ENCODE results near the gene NRN1. TPM values are rescaled to one million over a fixed set of nuclear protein-coding genes. Genes with fewer than 3 reads are reported as not detected.
"Not testable (repeated sequence)": the region's sequence is repeated elsewhere in the genome, so short reads cannot be mapped to it uniquely, and the experiment has no call there.

The NRN1 gene
- total RNA-seq, 1 experiment from 2014 or later: not detected

GRCh38 chr6:5976811-5977210, 29.9 kb downstream of the NRN1 start:
- Mint-ChIP-seq H3K36me3 (ENCODE audit: insufficient read depth, unreplicated experiment) (no peaks in the 10 kb centered on the region), H3K27me3 (ENCODE audit: unreplicated experiment) (peaks cover 7% of the 10 kb centered on the region), H3K4me3 (ENCODE audit: low read depth, unreplicated experiment) (no peak overlapping the region), H3K9me3 (ENCODE audit: low read depth, unreplicated experiment) (no peaks in the 10 kb centered on the region), H3K4me1 (ENCODE audit: low read depth, unreplicated experiment) (no peaks in the 10 kb centered on the region), H3K27ac (ENCODE audit: unreplicated experiment) (no peak overlapping the region)
- no peak for TF ChIP-seq CTCF (IDR thresholded peaks at IDR 0.05; ENCODE audit: unreplicated experiment)
- intact Hi-C loops (cut with micrococcal nuclease; ENCODE audit: unreplicated experiment): no loop called here
- DNase-seq: no peak
- CTCF ChIA-PET: no interaction called here
- BruUV-seq (replicated peaks): no TSS peak

GRCh38 chr6:5968817-5969734, 37.6 kb downstream of the NRN1 start:
- BruUV-seq (replicated peaks): no TSS peak
- CTCF ChIA-PET: interaction anchor here (0.6 kb wide), 3 partner anchors 235 to 955 kb away, joined by 3 to 6 read pairs (median 3); no protein-coding TSS in a partner anchor
- TF ChIP-seq CTCF (IDR thresholded peaks at IDR 0.05; ENCODE audit: unreplicated experiment): no peak
- Mint-ChIP-seq H3K36me3 (ENCODE audit: insufficient read depth, unreplicated experiment) (no peaks in the 10 kb centered on the region), H3K4me3 (ENCODE audit: low read depth, unreplicated experiment) (no peak overlapping the region), H3K27me3 (ENCODE audit: unreplicated experiment) (no peaks in the 10 kb centered on the region), H3K9me3 (ENCODE audit: low read depth, unreplicated experiment) (peaks cover 3% of the 10 kb centered on the region), H3K4me1 (ENCODE audit: low read depth, unreplicated experiment) (peaks cover 11% of the 10 kb centered on the region), H3K27ac (ENCODE audit: unreplicated experiment) (no peak overlapping the region)
- DNase-seq: peak; percentile 51
- intact Hi-C loops (cut with micrococcal nuclease; ENCODE audit: unreplicated experiment): loop anchor here (5.0 kb wide), 1 partner anchor 578 kb away; no protein-coding TSS in a partner anchor

- intact Hi-C loops (cut with micrococcal nuclease; ENCODE audit: unreplicated experiment): loop anchor here (5.0 kb wide), 1 partner anchor 579 kb away; no protein-coding TSS in a partner anchor
- not testable (repeated sequence) for H3K27ac Mint-ChIP-seq (ENCODE audit: unreplicated experiment); H3K4me3 Mint-ChIP-seq (ENCODE audit: low read depth, unreplicated experiment); H3K9me3 Mint-ChIP-seq (ENCODE audit: low read depth, unreplicated experiment); DNase-seq; BruUV-seq (replicated peaks); H3K27me3 Mint-ChIP-seq (ENCODE audit: unreplicated experiment); H3K36me3 Mint-ChIP-seq (ENCODE audit: insufficient read depth, unreplicated experiment)
- peaks cover 11% of the 10 kb centered on the region for H3K4me1 Mint-ChIP-seq (ENCODE audit: low read depth, unreplicated experiment)
- CTCF ChIA-PET: interaction anchor here (0.6 kb wide), 2 partner anchors 374 to 956 kb away, joined by 3 to 6 read pairs; no protein-coding TSS in a partner anchor
Measured at GRCh38 chr6:5968036-5968435, 38.7 kb downstream of the NRN1 start.

- Mint-ChIP-seq H3K4me3 (ENCODE audit: low read depth, unreplicated experiment) (no peak overlapping the region), H3K27me3 (ENCODE audit: unreplicated experiment) (no peaks in the 10 kb centered on the region), H3K4me1 (ENCODE audit: low read depth, unreplicated experiment) (peaks cover 11% of the 10 kb centered on the region), H3K36me3 (ENCODE audit: insufficient read depth, unreplicated experiment) (no peaks in the 10 kb centered on the region), H3K27ac (ENCODE audit: unreplicated experiment) (no peak overlapping the region), H3K9me3 (ENCODE audit: low read depth, unreplicated experiment) (peaks cover 3% of the 10 kb centered on the region)
- TF ChIP-seq CTCF (IDR thresholded peaks at IDR 0.05; ENCODE audit: unreplicated experiment): no peak
- no peak for DNase-seq
- CTCF ChIA-PET: no interaction called here
- intact Hi-C loops (cut with micrococcal nuclease; ENCODE audit: unreplicated experiment): loop anchor here (5.0 kb wide), 1 partner anchor 580 kb away; no protein-coding TSS in a partner anchor
- BruUV-seq (replicated peaks): no TSS peak
Measured at GRCh38 chr6:5967594-5967993, 39.1 kb downstream of the NRN1 start.

GRCh38 chr6:5962794-5963193, 43.9 kb downstream of the NRN1 start:
- CTCF ChIA-PET: no interaction called here
- Mint-ChIP-seq H3K9me3 (ENCODE audit: low read depth, unreplicated experiment) (no peaks in the 10 kb centered on the region), H3K36me3 (ENCODE audit: insufficient read depth, unreplicated experiment) (no peaks in the 10 kb centered on the region)

More at GRCh38 chr6:5962794-5963193, 43.9 kb downstream of the NRN1 start:
- no peak for TF ChIP-seq CTCF (IDR thresholded peaks at IDR 0.05; ENCODE audit: unreplicated experiment)
- intact Hi-C loops (cut with micrococcal nuclease; ENCODE audit: unreplicated experiment): no loop called here
- Mint-ChIP-seq H3K27ac (ENCODE audit: unreplicated experiment) (no peak overlapping the region), H3K4me1 (ENCODE audit: low read depth, unreplicated experiment) (no peaks in the 10 kb centered on the region), H3K4me3 (ENCODE audit: low read depth, unreplicated experiment) (no peak overlapping the region), H3K27me3 (ENCODE audit: unreplicated experiment) (no peaks in the 10 kb centered on the region)
- BruUV-seq (replicated peaks): no TSS peak
- DNase-seq: no peak

All from Calu3 (cell line).